Spleen (tissue), 7 donors: ENCODE data around the gene PRKCE.

ENCODE experiments used
- POLR2A ChIP-seq, 3 donors: fragments of 450-650 bp; IDR thresholded peaks; one replicate each; pipeline ENCODE4 v1.5.1; 2017; ENCODE audit warnings: antibody characterized with exemption in 3 of 3, mild to moderate bottlenecking in 1 of 3
- TF ChIP-seq, protein P1 (sequence below), 11 experiments: fragments of 200-600 bp in 7 of 11; fragments of 450-650 bp in 4 of 11; sonication (generic) in 4 of 11; IDR thresholded peaks in 8 of 11; conservative IDR thresholded peaks in 3 of 11; 1 replicate in 7 of 11; 2 replicates in 4 of 11; pipeline versions ENCODE4 v1.4.0 to v1.8.0; 2016 to 2021; ENCODE audit warnings: antibody characterized with exemption in 11 of 11, inconsistent platforms in 4 of 11, mild to moderate bottlenecking in 1 of 11
- donor health status: DM: no; HTN: no; CAD: no; lungs with moderate emphysema.
- donor health status: DM: no; HTN: no; CAD: no.
- donor health status: DM: no; HTN: no; CAD: no.

DNA sequence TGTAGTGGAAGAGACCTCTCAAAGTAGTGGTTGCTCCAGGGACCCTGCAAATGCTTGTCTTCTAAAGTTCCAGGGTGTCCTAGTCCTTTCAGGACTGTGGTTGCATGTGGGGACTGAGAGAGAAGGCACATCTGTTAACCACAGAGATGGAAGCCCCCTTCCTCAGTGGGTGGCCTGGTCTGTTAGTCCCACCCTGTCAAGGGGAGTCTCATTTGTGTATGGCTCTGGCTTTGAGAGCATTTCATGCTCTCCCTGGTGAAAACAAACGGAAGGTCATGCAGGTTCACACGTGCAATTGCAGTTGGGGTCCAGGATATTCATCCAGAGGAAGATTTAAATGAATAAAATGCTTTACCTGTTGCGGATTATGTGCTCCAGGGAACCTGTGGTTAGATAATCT, 219.6 kb downstream of the PRKCE start:
- TF ChIP-seq POLR2A (IDR thresholded peaks at IDR 0.05): no peak
- TF ChIP-seq, protein P1, sequence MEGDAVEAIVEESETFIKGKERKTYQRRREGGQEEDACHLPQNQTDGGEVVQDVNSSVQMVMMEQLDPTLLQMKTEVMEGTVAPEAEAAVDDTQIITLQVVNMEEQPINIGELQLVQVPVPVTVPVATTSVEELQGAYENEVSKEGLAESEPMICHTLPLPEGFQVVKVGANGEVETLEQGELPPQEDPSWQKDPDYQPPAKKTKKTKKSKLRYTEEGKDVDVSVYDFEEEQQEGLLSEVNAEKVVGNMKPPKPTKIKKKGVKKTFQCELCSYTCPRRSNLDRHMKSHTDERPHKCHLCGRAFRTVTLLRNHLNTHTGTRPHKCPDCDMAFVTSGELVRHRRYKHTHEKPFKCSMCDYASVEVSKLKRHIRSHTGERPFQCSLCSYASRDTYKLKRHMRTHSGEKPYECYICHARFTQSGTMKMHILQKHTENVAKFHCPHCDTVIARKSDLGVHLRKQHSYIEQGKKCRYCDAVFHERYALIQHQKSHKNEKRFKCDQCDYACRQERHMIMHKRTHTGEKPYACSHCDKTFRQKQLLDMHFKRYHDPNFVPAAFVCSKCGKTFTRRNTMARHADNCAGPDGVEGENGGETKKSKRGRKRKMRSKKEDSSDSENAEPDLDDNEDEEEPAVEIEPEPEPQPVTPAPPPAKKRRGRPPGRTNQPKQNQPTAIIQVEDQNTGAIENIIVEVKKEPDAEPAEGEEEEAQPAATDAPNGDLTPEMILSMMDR (IDR thresholded peaks at IDR 0.05 in 8 of 11, conservative IDR thresholded peaks at IDR 0.05 in 3 of 11): no peak
